ENCODE results near the gene TUBB. TPM values are rescaled to one million over a fixed set of nuclear protein-coding genes. Genes with fewer than 3 reads are reported as not detected.

TUBB gene
- total RNA-seq, 2 experiments from 2014 or later: 1,168 to 1,207 TPM

DNA sequence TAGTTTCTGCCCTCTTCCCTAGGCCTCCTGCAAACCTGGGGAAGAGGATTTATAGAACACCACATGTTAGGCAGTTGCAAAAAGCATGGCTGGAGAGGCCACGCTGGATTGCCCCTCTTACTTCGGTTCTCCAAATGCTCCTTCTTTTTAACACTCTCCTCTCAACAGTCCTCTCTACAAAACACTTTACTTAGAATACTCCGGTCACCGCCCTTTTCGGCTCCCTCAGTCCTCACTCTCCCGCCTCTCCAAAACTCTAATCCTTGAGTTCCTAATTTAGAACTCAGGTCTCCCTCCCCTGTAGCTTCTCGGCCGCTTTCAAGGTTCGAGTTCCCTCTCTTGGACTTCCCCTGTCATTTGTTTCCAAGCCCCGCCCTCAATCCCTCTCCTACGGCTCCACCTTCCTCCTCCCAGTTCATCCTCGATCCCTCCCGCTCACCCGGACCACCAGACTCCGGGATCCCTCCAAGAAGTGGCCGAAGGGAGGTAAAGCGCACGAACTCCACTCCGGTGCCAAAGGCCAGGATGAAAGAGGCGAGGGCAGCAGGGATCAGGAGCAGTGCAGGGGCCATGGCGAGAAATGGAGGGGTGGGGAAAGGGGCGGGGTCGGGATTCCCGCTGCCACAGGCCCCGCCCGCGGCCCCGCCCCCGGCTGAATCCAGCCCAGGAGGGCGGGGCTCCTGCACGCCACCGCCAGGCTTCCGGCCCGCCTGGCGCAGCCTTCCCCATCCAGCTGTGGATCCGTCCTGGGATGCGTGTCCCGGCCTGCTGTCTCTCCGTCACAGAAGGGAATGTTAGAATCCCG is 29.5 kb upstream of the TUBB start, which contains the start of gene NRM:
TSS of gene NRM (minus strand) at position 582 of the 805 bp plus-strand sequence. CDS start at position 572, 10 bp downstream.
- peaks cover 32% of the 10 kb centered on the region for H3K4me1 Mint-ChIP-seq
- no peaks in the 10 kb centered on the region for H3K9me3 Mint-ChIP-seq
- peak within 1 kb of the TSS; percentile 80 for H3K27ac Mint-ChIP-seq
- H3K36me3 Mint-ChIP-seq: peaks cover 10% of the 10 kb centered on the region
- peak within 1 kb of the TSS; percentile 98 for H3K4me3 Mint-ChIP-seq
- H3K27me3 Mint-ChIP-seq: no peaks in the 10 kb centered on the region
- ATAC-seq (ENCODE audit: low read depth) (peak; percentile 20), DNase-seq (peak; percentile 90)
- POLR2A ChIA-PET: interaction anchor here (0.8 to 3.6 kb wide), 7 partner anchors 9 to 51 kb away, joined by 3 to 12 read pairs (median 4); partner anchors contain the start of genes FLOT1, MDC1 and TUBB

DNA sequence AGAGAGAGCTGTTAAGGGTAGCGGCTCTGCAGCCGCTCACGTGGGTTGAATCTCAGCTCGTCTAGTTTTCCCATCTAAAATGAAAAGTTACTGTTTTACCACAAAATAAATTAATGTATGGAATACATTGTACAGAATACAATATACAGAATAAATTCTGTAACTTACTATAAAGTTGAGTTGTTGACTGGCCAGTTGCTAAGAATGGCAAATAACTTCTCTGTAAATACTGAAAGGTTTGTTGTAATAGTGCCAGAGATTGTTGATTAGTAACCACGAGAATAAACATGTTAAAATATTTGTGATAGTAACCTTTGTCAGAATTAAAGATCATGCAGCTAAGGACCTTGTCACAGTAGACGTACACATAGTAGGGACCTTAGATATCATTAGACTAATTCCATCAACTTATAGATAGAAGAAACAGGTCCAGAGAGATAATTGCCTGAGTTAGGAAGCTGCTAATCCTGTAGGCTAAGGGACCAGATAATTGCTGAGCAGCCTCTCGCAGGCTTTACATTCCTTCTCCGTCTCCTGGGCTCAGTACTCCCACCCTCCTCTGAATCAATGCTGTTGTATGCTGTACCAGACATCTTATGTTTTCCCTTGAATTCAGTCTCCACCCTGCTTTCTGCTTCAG is 28.8 kb upstream of the TUBB start:
- Mint-ChIP-seq H3K27ac (no peak overlapping the region), H3K4me1 (peaks cover 32% of the 10 kb centered on the region), H3K9me3 (no peaks in the 10 kb centered on the region), H3K36me3 (peaks cover 4% of the 10 kb centered on the region), H3K4me3 (peak overlapping the region; percentile 98), H3K27me3 (no peaks in the 10 kb centered on the region)
- DNase-seq: no peak
- no peak for ATAC-seq (ENCODE audit: low read depth)
- POLR2A ChIA-PET: interaction anchor here (0.8 to 3.6 kb wide), 7 partner anchors 9 to 51 kb away, joined by 3 to 12 read pairs (median 4); partner anchors contain the start of genes FLOT1, MDC1 and TUBB

DNA sequence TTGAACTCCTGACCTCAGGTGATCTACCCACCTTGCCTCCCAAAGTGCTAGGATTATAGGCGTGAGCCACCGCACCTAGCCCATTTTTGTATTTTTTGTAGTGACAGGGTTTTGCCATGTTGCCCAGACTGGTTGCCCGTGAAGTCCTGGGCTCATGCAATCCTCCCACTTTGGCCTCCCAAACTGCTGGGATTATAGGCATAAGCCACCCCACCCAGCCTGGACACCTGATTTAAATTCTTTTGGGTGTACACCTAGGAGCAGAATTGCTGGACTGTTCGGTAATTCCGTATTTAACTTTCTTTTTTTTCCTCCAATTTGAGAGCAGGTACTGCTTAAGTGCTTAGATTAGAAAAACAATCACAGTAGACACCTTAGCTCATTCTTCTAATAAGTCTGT is 23.7 kb upstream of the TUBB start:
- Mint-ChIP-seq H3K27me3 (no peaks in the 10 kb centered on the region), H3K4me1 (no peaks in the 10 kb centered on the region), H3K36me3 (peaks cover 10% of the 10 kb centered on the region), H3K9me3 (no peaks in the 10 kb centered on the region), H3K4me3 (no peak overlapping the region), H3K27ac (no peak overlapping the region)
- ATAC-seq (ENCODE audit: low read depth): no peak
- POLR2A ChIA-PET: interaction anchor here (1.1 to 3.5 kb wide), 2 partner anchors 9 to 21 kb away, joined by 5 to 10 read pairs; partner anchors contain the start of gene MDC1
- DNase-seq: no peak

DNA sequence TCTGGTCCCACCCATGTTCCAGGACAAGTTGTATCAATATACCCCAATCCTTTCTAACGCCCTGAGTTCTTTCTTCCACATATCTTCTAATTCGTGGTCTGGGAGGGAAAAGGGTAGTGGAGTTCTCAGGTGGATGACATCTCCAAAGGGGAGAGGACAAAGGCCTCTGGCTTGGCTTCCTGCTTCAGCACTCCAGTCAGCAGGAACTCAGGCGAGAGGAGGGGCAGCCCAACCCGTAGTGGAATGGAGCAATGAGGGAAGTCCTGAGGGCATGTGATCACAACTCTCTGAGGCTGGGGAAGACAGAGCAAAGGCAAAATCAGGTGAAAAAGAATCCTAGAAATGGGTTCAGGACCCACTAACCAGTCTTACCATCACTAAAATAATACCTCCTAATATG is 19.8 kb upstream of the TUBB start:
- no peak overlapping the region for H3K27ac Mint-ChIP-seq
- DNase-seq (no peak), ATAC-seq (ENCODE audit: low read depth) (no peak)
- POLR2A ChIA-PET: no interaction called here
- H3K27me3 Mint-ChIP-seq: no peaks in the 10 kb centered on the region
- no peak overlapping the region for H3K4me3 Mint-ChIP-seq
- no peaks in the 10 kb centered on the region for H3K9me3 Mint-ChIP-seq
- H3K36me3 Mint-ChIP-seq: peaks cover 20% of the 10 kb centered on the region
- no peaks in the 10 kb centered on the region for H3K4me1 Mint-ChIP-seq

DNA sequence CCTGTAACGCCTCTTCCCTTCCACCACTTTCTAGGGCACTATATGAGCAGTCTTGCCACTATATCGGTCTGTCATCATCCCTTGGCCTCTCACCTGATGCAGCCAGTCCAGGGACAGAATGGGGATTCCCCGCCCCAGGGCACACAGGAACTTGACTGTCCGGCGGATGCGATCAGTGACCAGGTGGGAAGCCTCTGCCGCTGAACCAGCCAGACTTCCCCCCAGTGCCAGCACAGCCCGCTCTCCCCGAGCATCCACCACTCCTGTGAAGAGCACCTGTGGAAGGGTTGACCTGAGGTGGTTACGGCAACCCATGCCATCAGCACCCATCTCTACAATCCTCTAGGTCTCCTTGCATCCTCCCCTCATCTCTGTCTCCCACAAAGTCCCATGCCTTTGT is 17.1 kb upstream of the TUBB start:
- H3K4me3 Mint-ChIP-seq: no peak overlapping the region
- no peaks in the 10 kb centered on the region for H3K9me3 Mint-ChIP-seq
- DNase-seq: no peak
- no peak for ATAC-seq (ENCODE audit: low read depth)
- no peak overlapping the region for H3K27ac Mint-ChIP-seq
- POLR2A ChIA-PET: interaction anchor here (0.9 to 2.3 kb wide), 2 partner anchors 9 to 15 kb away, joined by 3 to 6 read pairs; no protein-coding TSS in a partner anchor
- no peaks in the 10 kb centered on the region for H3K4me1 Mint-ChIP-seq
- no peaks in the 10 kb centered on the region for H3K27me3 Mint-ChIP-seq
- H3K36me3 Mint-ChIP-seq: peaks cover 26% of the 10 kb centered on the region

DNA sequence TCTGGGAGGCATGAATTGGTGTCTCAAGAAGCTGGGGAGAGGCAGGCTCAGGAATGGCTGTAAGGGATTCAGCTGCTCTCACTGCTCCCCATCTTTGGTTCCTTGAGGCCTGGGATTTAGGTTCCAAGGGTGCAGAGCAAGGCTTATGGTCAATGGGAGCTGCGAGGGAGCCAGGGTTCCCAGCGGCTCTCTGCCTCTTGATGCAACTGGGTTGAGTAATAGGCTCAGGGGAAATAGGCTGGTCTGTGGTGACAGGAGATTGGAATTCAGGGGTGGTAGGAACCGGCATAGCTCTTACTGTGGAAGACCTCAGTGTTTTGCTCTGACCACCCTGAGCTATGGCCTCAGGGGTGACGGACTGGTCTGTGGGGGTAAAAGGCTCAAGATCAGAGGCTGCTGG is 16.3 kb upstream of the TUBB start:
- Mint-ChIP-seq H3K4me1 (no peaks in the 10 kb centered on the region), H3K27me3 (no peaks in the 10 kb centered on the region), H3K9me3 (no peaks in the 10 kb centered on the region), H3K4me3 (no peak overlapping the region), H3K36me3 (peaks cover 27% of the 10 kb centered on the region), H3K27ac (peak overlapping the region; percentile 26)
- DNase-seq (no peak), ATAC-seq (ENCODE audit: low read depth) (no peak)
- POLR2A ChIA-PET: interaction anchor here (0.9 to 4.0 kb wide), 5 partner anchors 8 to 16 kb away, joined by 3 to 17 read pairs (median 5); partner anchors contain the start of gene MDC1

DNA sequence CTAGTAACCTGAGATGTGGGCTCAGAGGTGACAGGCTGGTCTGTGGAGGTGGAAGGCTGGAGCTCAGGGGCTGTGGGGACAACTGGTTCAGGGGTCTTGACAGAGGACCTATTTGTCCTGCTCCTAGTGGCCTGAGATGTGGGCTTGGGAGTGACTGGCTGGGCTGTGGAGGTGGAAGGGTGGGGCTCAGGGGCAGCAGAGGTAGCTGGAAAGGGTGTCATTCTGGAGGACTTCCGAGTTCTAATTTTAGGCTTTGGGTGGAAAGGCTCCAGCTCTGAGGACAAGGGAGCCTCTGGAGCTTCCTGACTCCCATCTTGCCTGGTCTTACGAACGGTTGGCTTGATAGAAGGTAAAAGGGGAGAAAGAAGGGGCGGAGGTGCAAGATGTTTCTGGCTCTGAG is 14.5 kb upstream of the TUBB start:
- Mint-ChIP-seq H3K27me3 (no peaks in the 10 kb centered on the region), H3K9me3 (no peaks in the 10 kb centered on the region), H3K4me3 (no peak overlapping the region), H3K4me1 (peaks cover 1% of the 10 kb centered on the region), H3K27ac (no peak overlapping the region), H3K36me3 (peaks cover 26% of the 10 kb centered on the region)
- POLR2A ChIA-PET: interaction anchor here (1.5 to 4.0 kb wide), 2 partner anchors 11 to 12 kb away, joined by 4 to 17 read pairs; partner anchors contain the start of gene MDC1
- DNase-seq (no peak), ATAC-seq (ENCODE audit: low read depth) (no peak)

DNA sequence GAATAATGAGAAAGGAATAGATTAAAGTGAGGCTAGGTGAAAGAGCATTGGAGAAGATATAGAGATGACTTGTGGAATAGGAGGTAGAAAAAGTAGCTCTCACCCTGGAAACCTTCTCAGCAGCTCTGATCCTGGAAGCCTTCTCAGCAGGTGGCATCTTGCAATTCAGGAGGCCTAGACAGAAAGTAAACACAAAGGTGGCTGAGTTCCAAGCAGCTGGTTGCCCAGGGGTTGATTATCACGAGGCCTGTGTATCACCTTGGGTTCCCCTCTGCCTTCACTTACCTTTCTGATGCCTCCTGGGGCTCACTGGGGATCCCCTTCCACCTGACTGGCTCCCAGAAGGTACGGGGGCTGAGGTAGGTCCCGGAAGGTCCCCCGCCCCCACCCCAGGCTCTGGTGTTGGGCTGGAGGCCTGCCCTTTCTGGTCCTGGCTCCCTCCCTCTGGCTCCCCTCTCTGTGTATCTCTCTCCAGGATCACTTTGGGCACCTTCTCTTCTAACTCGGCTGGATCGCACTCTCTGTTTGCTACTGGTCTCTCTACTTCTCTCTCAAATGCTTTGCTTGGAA is 12.8 kb upstream of the TUBB start:
- DNase-seq (no peak), ATAC-seq (ENCODE audit: low read depth) (no peak)
- Mint-ChIP-seq H3K4me3 (no peak overlapping the region), H3K9me3 (no peaks in the 10 kb centered on the region), H3K36me3 (peaks cover 29% of the 10 kb centered on the region), H3K4me1 (peaks cover 15% of the 10 kb centered on the region), H3K27ac (no peak overlapping the region), H3K27me3 (no peaks in the 10 kb centered on the region)
- POLR2A ChIA-PET: interaction anchor here (4.0 kb wide), 1 partner anchor 9 kb away, joined by 17 read pairs; the partner anchor contains the start of gene MDC1

DNA sequence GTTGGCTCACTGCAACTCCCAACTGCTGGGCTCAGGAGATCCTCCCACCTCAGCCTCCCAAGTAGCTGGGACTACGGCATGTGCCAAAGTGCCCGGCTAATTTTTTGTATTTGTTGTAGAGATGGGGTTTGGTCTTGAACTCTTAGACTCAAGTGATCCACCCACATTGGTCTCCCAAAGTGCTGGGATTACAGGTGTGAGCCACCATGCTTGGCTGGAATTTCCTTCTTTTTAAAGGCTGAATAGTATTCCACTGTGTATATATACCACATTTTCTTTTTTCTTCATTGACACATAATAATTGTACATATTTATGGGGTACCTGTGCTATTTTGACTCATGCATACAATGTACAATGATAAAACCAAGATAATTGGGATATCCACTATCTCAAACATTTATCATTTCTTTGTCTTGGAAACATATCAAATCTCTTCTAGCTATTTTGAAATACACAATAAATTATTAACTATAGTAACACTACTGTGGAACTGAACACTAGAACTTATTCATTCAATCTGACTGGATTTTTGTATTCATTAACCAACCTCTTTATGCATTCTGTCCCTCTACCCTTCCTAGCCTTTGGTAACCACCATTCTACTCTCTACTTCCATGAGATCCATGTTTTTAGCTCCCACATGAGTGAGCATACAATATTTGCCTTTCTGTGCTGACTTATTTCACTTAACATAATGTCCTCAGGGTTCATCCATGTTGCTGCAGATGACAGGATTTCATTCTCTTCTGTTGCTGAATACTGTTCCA is 10.9 kb upstream of the TUBB start:
- Mint-ChIP-seq H3K4me1 (peaks cover 26% of the 10 kb centered on the region), H3K9me3 (no peaks in the 10 kb centered on the region), H3K27me3 (no peaks in the 10 kb centered on the region), H3K36me3 (peaks cover 40% of the 10 kb centered on the region), H3K4me3 (no peak overlapping the region), H3K27ac (no peak overlapping the region)
- no peak for ATAC-seq (ENCODE audit: low read depth)
- DNase-seq: no peak
- POLR2A ChIA-PET: no interaction called here

DNA sequence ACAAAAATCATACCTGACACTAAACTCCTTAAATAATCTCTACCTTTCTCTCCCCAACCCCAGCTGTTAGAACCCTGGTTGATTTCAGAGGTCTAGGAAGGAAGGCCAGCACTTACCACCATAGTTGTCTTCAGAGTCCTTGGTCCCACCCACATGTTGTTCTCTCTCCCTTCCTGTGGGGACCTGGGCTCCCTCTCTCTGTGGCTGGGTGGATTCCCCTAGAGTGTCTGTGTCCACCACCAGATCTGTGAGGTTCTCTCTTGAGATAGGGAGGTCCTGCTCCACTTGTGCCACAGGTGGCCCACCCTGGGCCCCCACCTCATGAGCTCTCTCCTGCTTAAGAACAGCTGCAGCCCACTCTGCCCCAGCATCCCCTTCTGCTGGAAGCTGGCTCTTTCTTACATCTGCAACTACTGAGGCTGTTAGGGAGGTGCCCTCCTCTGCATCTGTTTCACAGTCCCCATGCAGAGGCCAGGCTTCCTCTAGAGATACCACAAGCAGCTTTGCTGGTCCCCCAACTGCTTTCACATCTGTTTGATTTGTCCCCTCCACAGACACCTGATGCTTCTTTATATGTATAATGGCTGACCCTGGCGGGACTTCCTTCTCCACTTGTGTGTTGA is 8.3 kb upstream of the TUBB start:
- ATAC-seq (ENCODE audit: low read depth) (peak; percentile 86), DNase-seq (peak; percentile 57)
- Mint-ChIP-seq H3K27me3 (no peaks in the 10 kb centered on the region), H3K4me1 (peaks cover 40% of the 10 kb centered on the region), H3K4me3 (peak overlapping the region; percentile 62), H3K36me3 (peaks cover 50% of the 10 kb centered on the region), H3K9me3 (no peaks in the 10 kb centered on the region), H3K27ac (peak overlapping the region; percentile 91)
- POLR2A ChIA-PET: interaction anchor here (0.8 to 3.9 kb wide), 11 partner anchors 9 to 386 kb away, joined by 3 to 54 read pairs (median 4); partner anchors contain the start of genes DHX16 and TRIM39

DNA sequence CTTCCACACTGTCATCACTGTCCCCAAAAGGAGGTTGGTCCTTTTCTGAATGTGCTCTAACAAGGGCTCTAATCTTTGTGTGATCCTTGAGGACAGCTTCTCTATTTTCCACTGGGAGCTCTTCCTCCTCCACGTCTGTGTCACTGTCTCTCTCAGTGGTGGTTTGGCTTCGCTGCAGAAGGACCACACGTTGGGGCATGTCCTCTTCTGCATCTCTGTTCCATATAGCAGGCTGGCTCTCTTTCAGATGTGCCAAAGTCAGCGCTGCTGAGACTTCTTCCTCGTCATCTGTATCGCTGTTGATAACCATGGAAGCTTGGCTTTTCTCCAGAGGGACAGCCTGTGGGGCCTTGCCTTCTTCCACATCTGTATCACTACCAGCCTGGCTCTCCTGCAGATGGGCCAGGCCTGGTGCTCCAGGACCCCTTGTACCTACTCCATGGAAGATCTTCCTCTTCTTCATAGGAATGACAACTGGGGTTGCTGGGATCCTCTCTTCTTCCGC is 7.7 kb upstream of the TUBB start:
- POLR2A ChIA-PET: interaction anchor here (0.8 to 3.9 kb wide), 11 partner anchors 9 to 386 kb away, joined by 3 to 54 read pairs (median 4); partner anchors contain the start of genes DHX16 and TRIM39
- H3K36me3 Mint-ChIP-seq: peaks cover 49% of the 10 kb centered on the region
- no peaks in the 10 kb centered on the region for H3K9me3 Mint-ChIP-seq
- peaks cover 40% of the 10 kb centered on the region for H3K4me1 Mint-ChIP-seq
- DNase-seq: no peak
- H3K27me3 Mint-ChIP-seq: no peaks in the 10 kb centered on the region
- H3K27ac Mint-ChIP-seq: peak overlapping the region; percentile 91
- H3K4me3 Mint-ChIP-seq: peak overlapping the region; percentile 62
- no peak for ATAC-seq (ENCODE audit: low read depth)

DNA sequence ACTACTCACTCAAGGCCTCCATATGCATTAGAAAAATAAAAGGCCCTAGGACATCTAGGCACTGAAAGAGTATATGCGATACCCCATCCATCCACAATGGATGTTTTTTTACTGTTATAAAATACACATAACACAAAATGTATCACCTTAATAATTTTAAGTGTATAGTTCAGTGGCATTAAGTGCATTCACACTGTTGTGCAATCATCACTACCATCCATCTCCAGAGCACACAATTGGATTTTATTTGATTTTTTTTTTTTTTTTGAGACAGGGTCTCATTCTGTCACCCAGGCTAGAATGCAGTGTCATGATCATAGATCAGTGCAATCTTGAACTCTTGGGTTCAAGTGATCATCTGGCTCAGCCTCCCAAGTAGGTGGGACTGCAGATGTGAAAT is 5.9 kb upstream of the TUBB start:
- Mint-ChIP-seq H3K27ac (no peak overlapping the region), H3K27me3 (no peaks in the 10 kb centered on the region), H3K4me1 (peaks cover 53% of the 10 kb centered on the region), H3K4me3 (no peak overlapping the region), H3K9me3 (no peaks in the 10 kb centered on the region), H3K36me3 (peaks cover 48% of the 10 kb centered on the region)
- DNase-seq (no peak), ATAC-seq (ENCODE audit: low read depth) (no peak)
- POLR2A ChIA-PET: interaction anchor here (3.9 to 4.1 kb wide), 2 partner anchors 26 to 31 kb away, joined by 37 to 54 read pairs; no protein-coding TSS in a partner anchor

Measured in activated naive CD8-positive, alpha-beta T cell treated with anti-CD3 and anti-CD28 coated beads, Interleukin-2, amount 10 ng/mL, durations not matched to agents 7 days and 5 days (primary cell).